ENCODE measurements around the gene PRLR. TPM values are rescaled to one million over a fixed set of nuclear protein-coding genes. Genes with fewer than 3 reads are reported as not detected.

Gene PRLR
- total and polyA plus RNA-seq, 4 donors: 3.5 to 44.5 (median 14.3) TPM

DNA sequence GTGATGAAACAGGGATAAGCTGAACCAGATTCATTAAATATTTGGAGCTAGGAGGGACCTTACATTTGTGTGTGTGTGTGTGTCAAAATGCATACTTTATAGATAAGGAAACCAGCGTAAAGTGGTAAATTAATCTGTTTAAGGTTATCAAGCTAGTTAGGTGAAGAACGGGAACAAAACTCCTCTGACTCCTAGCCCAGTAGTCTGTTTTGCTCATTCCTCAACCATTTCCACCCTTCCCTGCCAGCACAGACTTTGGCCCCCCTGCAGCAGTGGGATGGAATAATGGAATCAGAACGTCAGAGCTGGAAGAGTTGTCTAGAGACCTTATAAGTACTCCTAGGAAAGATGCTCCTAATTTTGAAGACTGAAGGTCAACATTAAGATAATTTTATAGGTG, 189.0 kb downstream of the PRLR start (continued):
- TF ChIP-seq CTCF (IDR thresholded peaks at IDR 0.05; ENCODE audit: low read depth, low read length, missing input control) (no peak), HNF4A (conservative IDR thresholded peaks at IDR 0.05) (no peak), HNF4G (IDR thresholded peaks at IDR 0.05) (no peak)

DNA sequence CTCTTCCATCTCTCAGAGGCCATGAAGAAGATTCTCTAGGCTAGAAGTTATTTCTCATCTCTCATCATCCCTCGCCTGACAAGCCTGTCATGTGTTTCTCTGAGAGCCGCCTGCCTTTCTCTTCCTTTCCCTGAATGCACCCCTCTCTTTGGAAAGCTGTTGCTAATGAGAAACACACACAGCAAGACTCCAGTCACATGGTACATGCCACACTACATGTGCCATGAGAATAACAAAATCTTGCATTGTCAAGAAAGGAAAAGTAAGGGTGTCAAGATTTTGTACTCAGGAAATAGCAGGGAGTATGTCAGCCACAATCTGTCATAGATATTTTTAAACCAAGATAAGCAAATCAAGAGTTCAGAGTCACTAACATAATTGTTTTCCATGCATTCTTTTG, 191.4 kb downstream of the PRLR start:
- Histone ChIP-seq H3K4me1 (ENCODE audit: control insufficient read depth in 4 of 4, insufficient read depth in 4 of 4, low read length in 3 of 4) (peaks cover 0 to 5% (median 1%) of the 10 kb centered on the region in 4 donors), H3K9ac (ENCODE audit: low read depth in 1 of 2, low read length in 2 of 2) (no peak overlapping the region), H3K27ac (ENCODE audit: low read depth in 1 of 2, low read length in 2 of 2) (no peak overlapping the region), H3K4me3 (ENCODE audit: low read depth in 1 of 3, low read length in 3 of 3) (no peak overlapping the region), H3K9me3 (ENCODE audit: control insufficient read depth in 4 of 4, low read length in 3 of 4) (no peaks in the 10 kb centered on the region), H3K27me3 (ENCODE audit: control insufficient read depth in 4 of 4, insufficient read depth in 4 of 4, low read length in 3 of 4) (no peaks in the 10 kb centered on the region), H3K36me3 (ENCODE audit: control insufficient read depth in 4 of 4, insufficient read depth in 3 of 4, low read depth in 1 of 4, low read length in 3 of 4) (peaks cover 0 to 39% (median 13%) of the 10 kb centered on the region in 4 donors)
- TF ChIP-seq TAF1 (conservative IDR thresholded peaks at IDR 0.05): no peak
- no peak for TF ChIP-seq RAD21 (IDR thresholded peaks at IDR 0.05)
- no peak for TF ChIP-seq RXRA (IDR thresholded peaks at IDR 0.05)
- no peak for TF ChIP-seq SP1 (IDR thresholded peaks at IDR 0.05)
- no peak for TF ChIP-seq EGR1 (IDR thresholded peaks at IDR 0.05; ENCODE audit: low read depth in 2 of 2)
- TF ChIP-seq JUND (IDR thresholded peaks at IDR 0.05): no peak
- no peak for TF ChIP-seq HNF4A (conservative IDR thresholded peaks at IDR 0.05)
- TF ChIP-seq, protein P1, sequence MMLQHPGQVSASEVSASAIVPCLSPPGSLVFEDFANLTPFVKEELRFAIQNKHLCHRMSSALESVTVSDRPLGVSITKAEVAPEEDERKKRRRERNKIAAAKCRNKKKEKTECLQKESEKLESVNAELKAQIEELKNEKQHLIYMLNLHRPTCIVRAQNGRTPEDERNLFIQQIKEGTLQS (IDR thresholded peaks at IDR 0.05): no peak
- TF ChIP-seq FOXA2 (IDR thresholded peaks at IDR 0.05): no peak
- TF ChIP-seq FOXA1 (IDR thresholded peaks at IDR 0.05): no peak
- no peak for TF ChIP-seq GABPA (IDR thresholded peaks at IDR 0.05 in 1 of 2, conservative IDR thresholded peaks at IDR 0.05 in 1 of 2)
- TF ChIP-seq NR2F2 (IDR thresholded peaks at IDR 0.05): no peak
- TF ChIP-seq REST (IDR thresholded peaks at IDR 0.05): no peak
- TF ChIP-seq, protein P2, sequence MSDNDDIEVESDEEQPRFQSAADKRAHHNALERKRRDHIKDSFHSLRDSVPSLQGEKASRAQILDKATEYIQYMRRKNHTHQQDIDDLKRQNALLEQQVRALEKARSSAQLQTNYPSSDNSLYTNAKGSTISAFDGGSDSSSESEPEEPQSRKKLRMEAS (IDR thresholded peaks at IDR 0.05): no peak
- no peak for DNase-seq (ENCODE audit: low spot score)
- 91% methylated on average over 2 of the region's 2 CpGs for WGBS

DNA sequence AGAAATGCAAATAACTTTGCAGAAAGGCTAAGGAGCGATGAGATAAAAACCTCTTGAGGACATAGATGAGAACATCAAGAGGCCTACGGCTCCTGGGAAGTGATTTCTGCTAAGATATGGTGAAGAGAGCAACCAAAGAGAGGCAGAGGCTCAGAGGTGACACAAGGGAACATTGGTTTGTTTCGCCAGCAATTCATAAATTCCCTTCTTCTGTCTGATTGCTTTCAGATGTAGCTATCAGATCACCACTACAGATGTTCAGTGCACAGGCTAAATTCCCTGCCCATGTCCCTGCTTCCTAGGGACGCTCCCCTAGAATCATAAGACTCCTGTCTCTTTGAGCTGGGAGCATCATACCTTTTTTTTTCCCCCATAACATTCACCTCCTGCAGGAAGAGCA, 193.8 kb downstream of the PRLR start:
- Histone ChIP-seq H3K9me3 (ENCODE audit: control insufficient read depth in 4 of 4, low read length in 3 of 4) (no peaks in the 10 kb centered on the region), H3K9ac (ENCODE audit: low read depth in 1 of 2, low read length in 2 of 2) (no peak overlapping the region), H3K27ac (ENCODE audit: low read depth in 1 of 2, low read length in 2 of 2) (no peak overlapping the region), H3K27me3 (ENCODE audit: control insufficient read depth in 4 of 4, insufficient read depth in 4 of 4, low read length in 3 of 4) (no peaks in the 10 kb centered on the region), H3K4me1 (ENCODE audit: control insufficient read depth in 4 of 4, insufficient read depth in 4 of 4, low read length in 3 of 4) (peaks cover 0 to 5% (median 1%) of the 10 kb centered on the region in 4 donors), H3K36me3 (ENCODE audit: control insufficient read depth in 4 of 4, insufficient read depth in 3 of 4, low read depth in 1 of 4, low read length in 3 of 4) (peaks cover 2 to 57% (median 21%) of the 10 kb centered on the region in 4 donors), H3K4me3 (ENCODE audit: low read depth in 1 of 3, low read length in 3 of 3) (no peak overlapping the region)
- WGBS: 89% methylated on average over 4 of the region's 4 CpGs
- no peak for DNase-seq (ENCODE audit: low spot score)
- TF ChIP-seq FOXA1 (IDR thresholded peaks at IDR 0.05) (no peak), NR2F2 (IDR thresholded peaks at IDR 0.05) (no peak), RXRA (IDR thresholded peaks at IDR 0.05) (no peak), JUND (IDR thresholded peaks at IDR 0.05) (no peak), CTCF (IDR thresholded peaks at IDR 0.05; ENCODE audit: low read depth, low read length, missing input control) (no peak), REST (IDR thresholded peaks at IDR 0.05) (no peak), FOXA2 (IDR thresholded peaks at IDR 0.05) (no peak), GABPA (IDR thresholded peaks at IDR 0.05 in 1 of 2, conservative IDR thresholded peaks at IDR 0.05 in 1 of 2) (no peak)

Data from liver (tissue), 9 donors.